Skeletal muscle tissue (tissue), 4 donors: ENCODE results near the gene GPR160. TPM values are rescaled to one million over a fixed set of nuclear protein-coding genes. Genes with fewer than 3 reads are reported as not detected.
"Not testable (repeated sequence)": the region's sequence is repeated elsewhere in the genome, so short reads cannot be mapped to it uniquely, and the experiment has no call there.

Experiments used
- H3K27ac ChIP-seq: one replicate; pipeline ENCODE4 v1.7.0; 2013; ENCODE audit warnings: mild to moderate bottlenecking, low read depth, low read length, inconsistent platforms
- H3K27me3 ChIP-seq, 3 donors: one replicate each; pipeline ENCODE4 v1.7.0; 2013; ENCODE audit warnings: low read length in 3 of 3; ENCODE audit not compliant: control insufficient read depth in 3 of 3, insufficient read depth in 3 of 3
- H3K36me3 ChIP-seq, 3 donors: one replicate each; pipeline ENCODE4 v1.7.0; 2013; ENCODE audit warnings: low read length in 3 of 3; ENCODE audit not compliant: control insufficient read depth in 3 of 3, insufficient read depth in 3 of 3
- H3K4me1 ChIP-seq, 3 donors: one replicate each; pipeline ENCODE4 v1.7.0; 2013; ENCODE audit warnings: low read length in 3 of 3, mild to moderate bottlenecking in 3 of 3; ENCODE audit not compliant: control insufficient read depth in 3 of 3, insufficient read depth in 3 of 3
- H3K4me3 ChIP-seq, 3 donors: one replicate each; pipeline ENCODE4 v1.7.0; 2013; ENCODE audit warnings: low read length in 3 of 3
- H3K9ac ChIP-seq, 3 donors: one replicate each; pipeline ENCODE4 v1.7.0; 2013; ENCODE audit warnings: low read length in 3 of 3, mild to moderate bottlenecking in 3 of 3, moderate library complexity in 2 of 3, low read depth in 1 of 3
- H3K9me3 ChIP-seq, 3 donors: one replicate each; pipeline ENCODE4 v1.7.0; 2013; ENCODE audit warnings: low read length in 3 of 3; ENCODE audit not compliant: control insufficient read depth in 3 of 3
- total RNA-seq: library from RNA; depleted of rRNA; stranded (reverse); fragments of >200 nt; gene quantifications from one replicate; pipeline ENCODE4 v1.2.3, GENCODE V29; 2014
- donor health status: Osteomylitis.

GPR160 gene
- total RNA-seq, 1 donor from 2014 or later: 2.6 TPM

GRCh38 chr3:170098753-170099152 lies 61.0 kb downstream of the GPR160 start:
- H3K9me3 ChIP-seq: no peaks in the 10 kb centered on the region
- no peaks in the 10 kb centered on the region for H3K27me3 ChIP-seq
- H3K27ac ChIP-seq: no peak overlapping the region
- peaks cover 14 to 62% (median 54%) of the 10 kb centered on the region in 3 donors for H3K36me3 ChIP-seq
- no peak overlapping the region for H3K4me3 ChIP-seq
- no peak overlapping the region for H3K9ac ChIP-seq
- H3K4me1 ChIP-seq: no peaks in the 10 kb centered on the region

GRCh38 chr3:170100944-170101343 lies 63.1 kb downstream of the GPR160 start:
- Histone ChIP-seq H3K4me1 (no peaks in the 10 kb centered on the region), H3K9ac (no peak overlapping the region), H3K36me3 (peaks cover 16 to 54% (median 46%) of the 10 kb centered on the region in 3 donors), H3K27ac (no peak overlapping the region), H3K27me3 (no peaks in the 10 kb centered on the region), H3K4me3 (no peak overlapping the region), H3K9me3 (no peaks in the 10 kb centered on the region)

GRCh38 chr3:170102431-170102830 lies 64.6 kb downstream of the GPR160 start:
- Histone ChIP-seq H3K27me3 (no peaks in the 10 kb centered on the region), H3K36me3 (peaks cover 12 to 40% (median 36%) of the 10 kb centered on the region in 3 donors), H3K9ac (no peak overlapping the region), H3K4me3 (no peak overlapping the region), H3K4me1 (no peaks in the 10 kb centered on the region), H3K27ac (no peak overlapping the region), H3K9me3 (no peaks in the 10 kb centered on the region)

GRCh38 chr3:170107941-170108340 lies 70.1 kb downstream of the GPR160 start:
- no peaks in the 10 kb centered on the region for H3K27me3 ChIP-seq
- peaks cover 2 to 12% (median 3%) of the 10 kb centered on the region in 3 donors for H3K36me3 ChIP-seq
- no peaks in the 10 kb centered on the region for H3K4me1 ChIP-seq
- no peak overlapping the region for H3K9ac ChIP-seq
- H3K4me3 ChIP-seq: no peak overlapping the region
- H3K27ac ChIP-seq: no peak overlapping the region
- no peaks in the 10 kb centered on the region for H3K9me3 ChIP-seq

GRCh38 chr3:170108955-170109354 lies 71.2 kb downstream of the GPR160 start:
- Histone ChIP-seq H3K9me3 (no peaks in the 10 kb centered on the region), H3K36me3 (peaks cover 2 to 17% (median 11%) of the 10 kb centered on the region in 3 donors), H3K4me3 (no peak overlapping the region), H3K27me3 (no peaks in the 10 kb centered on the region), H3K27ac (no peak overlapping the region), H3K9ac (no peak overlapping the region), H3K4me1 (no peaks in the 10 kb centered on the region)

GRCh38 chr3:170109579-170110293 lies 71.9 kb downstream of the GPR160 start:
- Histone ChIP-seq H3K36me3 (peaks cover 0 to 17% (median 11%) of the 10 kb centered on the region in 3 donors), H3K4me1 (no peaks in the 10 kb centered on the region), H3K4me3 (no peak overlapping the region), H3K27me3 (no peaks in the 10 kb centered on the region), H3K9ac (no peak overlapping the region), H3K9me3 (no peaks in the 10 kb centered on the region), H3K27ac (no peak overlapping the region)

GRCh38 chr3:170111147-170111771 lies 73.5 kb downstream of the GPR160 start:
- peaks cover 5 to 26% (median 18%) of the 10 kb centered on the region in 3 donors for H3K36me3 ChIP-seq
- H3K4me1 ChIP-seq: no peaks in the 10 kb centered on the region
- H3K9me3 ChIP-seq: no peaks in the 10 kb centered on the region
- no peak overlapping the region for H3K4me3 ChIP-seq
- H3K9ac ChIP-seq: no peak overlapping the region
- no peaks in the 10 kb centered on the region for H3K27me3 ChIP-seq
- no peak overlapping the region for H3K27ac ChIP-seq

- not testable (repeated sequence) for H3K9me3 ChIP-seq, H3K9ac ChIP-seq, H3K27ac ChIP-seq, H3K4me3 ChIP-seq, H3K4me1 ChIP-seq, H3K27me3 ChIP-seq
- H3K36me3 ChIP-seq: peaks cover 5 to 37% (median 30%) of the 10 kb centered on the region in 3 donors
Measured at GRCh38 chr3:170114165-170114564, 76.4 kb downstream of the GPR160 start.

- Histone ChIP-seq H3K36me3 (peaks cover 15 to 53% (median 47%) of the 10 kb centered on the region in 3 donors), H3K9me3 (no peaks in the 10 kb centered on the region), H3K27ac (no peak overlapping the region), H3K27me3 (no peaks in the 10 kb centered on the region), H3K9ac (no peak overlapping the region), H3K4me3 (no peak overlapping the region), H3K4me1 (no peaks in the 10 kb centered on the region)
Measured at GRCh38 chr3:170117134-170117533, 79.3 kb downstream of the GPR160 start.

- Histone ChIP-seq H3K9me3 (no peaks in the 10 kb centered on the region), H3K4me1 (no peaks in the 10 kb centered on the region), H3K27me3 (no peaks in the 10 kb centered on the region), H3K27ac (no peak overlapping the region), H3K9ac (no peak overlapping the region), H3K36me3 (peaks cover 14 to 24% (median 16%) of the 10 kb centered on the region in 3 donors), H3K4me3 (no peak overlapping the region)
Measured at GRCh38 chr3:170128259-170128976, 90.6 kb downstream of the GPR160 start.
